AG04449 (cell line): Measurements from ENCODE around the gene IL12RB1.

Experiments
- CTCF ChIA-PET: fragments of 350-600 bp; formaldehyde crosslinking; extraction: SDS; loops from one replicate; lab custom pipeline; 2021; ENCODE audit warnings: antibody characterized with exemption; lab: Yijun Ruan, JAX
- POLR2A ChIA-PET: fragments of 400-600, 350-600 bp; formaldehyde crosslinking; extraction: SDS; loops from one replicate; lab custom pipeline; 2020; ENCODE audit warnings: antibody characterized with exemption, inconsistent platforms; lab: Yijun Ruan, JAX
- DNase-seq: peaks from one replicate; pipeline ENCODE4 v3.0.0-alpha.2; 2010; ENCODE audit warnings: low read depth, low spot score
- H3K4me3 ChIP-seq: 2 replicates; pipeline ENCODE4 v1.5.1; 2011; ENCODE audit warnings: low read depth, mild to moderate bottlenecking, control low read depth, low read length
- TF ChIP-seq, protein P1 (sequence below): IDR thresholded peaks from one replicate; pipeline ENCODE4 v1.5.1; 2011; ENCODE audit warnings: mild to moderate bottlenecking, moderate library complexity, low read length, control low read depth, inconsistent platforms; ENCODE audit not compliant: insufficient read depth; ENCODE audit errors: missing control alignments

Gene IL12RB1

GRCh38 chr19:18016209-18016910 lies 70.4 kb downstream of the IL12RB1 start:
- POLR2A ChIA-PET, result no interaction called here
- H3K4me3 ChIP-seq, result no peak overlapping the region
- DNase-seq, result no peak
- TF ChIP-seq, protein P1, sequence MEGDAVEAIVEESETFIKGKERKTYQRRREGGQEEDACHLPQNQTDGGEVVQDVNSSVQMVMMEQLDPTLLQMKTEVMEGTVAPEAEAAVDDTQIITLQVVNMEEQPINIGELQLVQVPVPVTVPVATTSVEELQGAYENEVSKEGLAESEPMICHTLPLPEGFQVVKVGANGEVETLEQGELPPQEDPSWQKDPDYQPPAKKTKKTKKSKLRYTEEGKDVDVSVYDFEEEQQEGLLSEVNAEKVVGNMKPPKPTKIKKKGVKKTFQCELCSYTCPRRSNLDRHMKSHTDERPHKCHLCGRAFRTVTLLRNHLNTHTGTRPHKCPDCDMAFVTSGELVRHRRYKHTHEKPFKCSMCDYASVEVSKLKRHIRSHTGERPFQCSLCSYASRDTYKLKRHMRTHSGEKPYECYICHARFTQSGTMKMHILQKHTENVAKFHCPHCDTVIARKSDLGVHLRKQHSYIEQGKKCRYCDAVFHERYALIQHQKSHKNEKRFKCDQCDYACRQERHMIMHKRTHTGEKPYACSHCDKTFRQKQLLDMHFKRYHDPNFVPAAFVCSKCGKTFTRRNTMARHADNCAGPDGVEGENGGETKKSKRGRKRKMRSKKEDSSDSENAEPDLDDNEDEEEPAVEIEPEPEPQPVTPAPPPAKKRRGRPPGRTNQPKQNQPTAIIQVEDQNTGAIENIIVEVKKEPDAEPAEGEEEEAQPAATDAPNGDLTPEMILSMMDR, result no peak
- CTCF ChIA-PET, result interaction anchor here (1.9 kb wide), 1 partner anchor 9 kb away, joined by 8 read pairs; the partner anchor contains the start of gene ARRDC2

DNA sequence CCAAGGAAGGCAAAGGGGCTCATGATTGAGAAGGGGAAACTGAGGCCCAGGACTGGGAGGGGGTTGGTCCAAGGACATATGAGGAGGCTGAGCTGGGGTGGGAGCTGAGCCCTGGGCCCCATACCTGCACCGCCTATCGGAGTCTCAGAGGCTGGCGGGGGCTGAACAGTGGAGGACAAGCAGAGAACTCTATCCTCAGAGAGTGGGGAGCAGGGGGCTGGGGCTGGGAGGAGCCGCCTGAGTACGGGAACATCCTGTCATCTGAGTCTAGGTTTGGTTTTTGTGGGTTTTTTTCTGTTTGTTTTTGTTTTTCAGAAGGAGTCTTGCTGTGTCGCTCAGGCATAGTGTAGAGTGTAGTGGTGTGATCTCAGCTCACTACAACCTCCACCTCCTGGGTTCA lies 72.5 kb downstream of the IL12RB1 start:
- ChIA-PET CTCF (interaction anchor here (0.9 to 1.3 kb wide), 3 partner anchors 18 to 47 kb away, joined by 3 to 4 read pairs (median 4); no protein-coding TSS in a partner anchor), POLR2A (no interaction called here)
- no peak for DNase-seq
- no peak overlapping the region for H3K4me3 ChIP-seq
- TF ChIP-seq, protein P1, result no peak

DNA sequence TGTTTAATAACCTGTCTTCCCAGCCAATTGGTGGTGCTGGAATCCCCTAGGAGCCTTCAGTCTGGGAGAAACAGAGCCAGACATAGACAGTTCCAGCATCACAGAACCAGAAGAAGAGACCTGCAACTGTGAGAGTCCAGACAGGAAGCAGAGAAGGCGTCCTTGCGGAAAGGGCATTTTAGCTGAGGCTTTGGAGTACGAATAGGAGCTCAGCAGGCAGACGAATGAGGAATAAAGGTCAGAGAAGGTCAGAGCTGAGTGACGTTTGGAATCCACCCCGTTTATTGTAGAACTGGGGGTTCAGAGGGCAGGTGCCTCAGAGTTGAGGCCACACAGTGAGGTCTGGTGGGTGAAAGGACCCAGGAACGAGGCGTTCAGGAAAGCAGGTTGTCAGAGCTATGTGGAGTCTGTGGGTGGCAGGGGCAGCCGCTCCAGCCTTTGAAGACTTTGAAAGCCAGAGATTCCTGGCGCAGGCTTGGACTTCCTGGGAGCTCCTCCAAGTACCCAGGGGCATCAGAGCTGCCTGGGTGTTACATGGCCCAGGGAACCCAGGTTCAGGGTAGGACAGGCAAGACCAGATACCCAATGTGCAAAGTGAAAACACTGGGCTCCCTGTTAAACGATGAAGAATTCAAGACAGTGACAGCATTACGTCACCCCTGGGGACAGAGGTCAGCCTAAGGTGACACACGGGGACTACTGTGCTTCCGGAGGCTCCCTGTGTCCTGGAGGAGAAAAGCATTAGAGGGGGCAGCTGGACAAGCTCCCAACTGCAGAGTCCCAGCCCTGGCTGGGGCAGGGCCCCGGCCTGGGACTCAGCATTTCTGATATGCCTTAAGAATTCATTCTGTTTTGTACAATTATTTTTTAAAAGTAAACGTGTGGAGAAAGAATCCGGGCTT lies 73.3 kb downstream of the IL12RB1 start:
- no peak for DNase-seq
- TF ChIP-seq, protein P1, result no peak
- no peak overlapping the region for H3K4me3 ChIP-seq
- POLR2A ChIA-PET, result no interaction called here
- CTCF ChIA-PET, result interaction anchor here (1.2 to 1.3 kb wide), 2 partner anchors 17 to 48 kb away, joined by 4 read pairs; no protein-coding TSS in a partner anchor

DNA sequence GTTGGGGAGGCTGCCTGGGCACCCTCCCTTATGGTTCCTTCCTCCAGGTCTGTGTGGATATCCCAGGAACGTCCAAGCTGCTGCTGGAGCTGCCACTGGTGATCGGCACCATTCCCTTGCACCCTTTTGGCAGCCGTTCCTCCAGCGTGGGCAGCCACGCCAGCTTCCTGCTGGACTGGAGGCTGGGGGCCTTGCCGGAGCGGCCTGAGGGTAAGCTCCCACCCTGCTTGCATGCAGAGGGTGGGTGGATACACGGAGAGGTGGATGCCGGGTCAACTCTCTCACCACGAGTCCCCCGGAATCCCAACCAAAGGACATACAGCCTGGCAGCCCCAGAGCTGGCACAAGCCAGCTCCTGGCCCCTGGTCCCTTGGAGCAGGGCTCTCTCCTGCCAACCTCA lies 76.6 kb downstream of the IL12RB1 start:
- TF ChIP-seq, protein P1, result no peak
- no peak overlapping the region for H3K4me3 ChIP-seq
- DNase-seq, result no peak
- ChIA-PET CTCF (interaction anchor here (0.9 to 6.1 kb wide), 3 partner anchors 15 to 63 kb away, joined by 3 to 229 read pairs (median 5); no protein-coding TSS in a partner anchor), POLR2A (no interaction called here)

- H3K4me3 ChIP-seq, result no peak overlapping the region
- no peak for DNase-seq
- CTCF ChIA-PET, result interaction anchor here (0.9 to 18.1 kb wide), 4 partner anchors 14 to 139 kb away, joined by 3 to 666 read pairs (median 117); partner anchors contain the start of gene CCDC124
- TF ChIP-seq, protein P1, result no peak
- POLR2A ChIA-PET, result no interaction called here
Measured at GRCh38 chr19:18009412-18010066, 77.2 kb downstream of the IL12RB1 start.
